ENCODE data around the gene ERGIC1. TPM values are rescaled to one million over a fixed set of nuclear protein-coding genes. Genes with fewer than 3 reads are reported as not detected.

The ERGIC1 gene
- total RNA-seq, 6 experiments from 2014 or later = 240 to 276 (median 258) TPM

GRCh38 chr5:172954751-172955159 is 120.7 kb downstream of the ERGIC1 start:
- Mint-ChIP-seq H3K27ac (peak overlapping the region; percentile 92), H3K4me1 (ENCODE audit: low read depth) (peaks cover 73% of the 10 kb centered on the region), H3K9me3 (peaks cover 3% of the 10 kb centered on the region; the same call in 1 of the 2 replicates), H3K4me3 (peak overlapping the region; percentile 64), H3K36me3 (ENCODE audit: low read depth) (peaks cover 46% of the 10 kb centered on the region), H3K27me3 (ENCODE audit: insufficient read depth) (peaks cover 6% of the 10 kb centered on the region)
- TF ChIP-seq, protein P1, sequence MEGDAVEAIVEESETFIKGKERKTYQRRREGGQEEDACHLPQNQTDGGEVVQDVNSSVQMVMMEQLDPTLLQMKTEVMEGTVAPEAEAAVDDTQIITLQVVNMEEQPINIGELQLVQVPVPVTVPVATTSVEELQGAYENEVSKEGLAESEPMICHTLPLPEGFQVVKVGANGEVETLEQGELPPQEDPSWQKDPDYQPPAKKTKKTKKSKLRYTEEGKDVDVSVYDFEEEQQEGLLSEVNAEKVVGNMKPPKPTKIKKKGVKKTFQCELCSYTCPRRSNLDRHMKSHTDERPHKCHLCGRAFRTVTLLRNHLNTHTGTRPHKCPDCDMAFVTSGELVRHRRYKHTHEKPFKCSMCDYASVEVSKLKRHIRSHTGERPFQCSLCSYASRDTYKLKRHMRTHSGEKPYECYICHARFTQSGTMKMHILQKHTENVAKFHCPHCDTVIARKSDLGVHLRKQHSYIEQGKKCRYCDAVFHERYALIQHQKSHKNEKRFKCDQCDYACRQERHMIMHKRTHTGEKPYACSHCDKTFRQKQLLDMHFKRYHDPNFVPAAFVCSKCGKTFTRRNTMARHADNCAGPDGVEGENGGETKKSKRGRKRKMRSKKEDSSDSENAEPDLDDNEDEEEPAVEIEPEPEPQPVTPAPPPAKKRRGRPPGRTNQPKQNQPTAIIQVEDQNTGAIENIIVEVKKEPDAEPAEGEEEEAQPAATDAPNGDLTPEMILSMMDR (IDR thresholded peaks at IDR 0.05) = no peak
- no peak for DNase-seq

- Mint-ChIP-seq H3K9me3 (peaks cover 4% of the 10 kb centered on the region; the same call in 1 of the 2 replicates), H3K4me3 (peak overlapping the region; percentile 74; the same call in 1 of the 2 replicates), H3K27ac (peak overlapping the region; percentile 92), H3K27me3 (ENCODE audit: insufficient read depth) (peaks cover 6% of the 10 kb centered on the region), H3K36me3 (ENCODE audit: low read depth) (peaks cover 52% of the 10 kb centered on the region), H3K4me1 (ENCODE audit: low read depth) (peaks cover 80% of the 10 kb centered on the region)
- TF ChIP-seq, protein P1 (IDR thresholded peaks at IDR 0.05) = no peak
- DNase-seq = no peak
Observed at GRCh38 chr5:172956228-172956627, 122.2 kb downstream of the ERGIC1 start.

DNA sequence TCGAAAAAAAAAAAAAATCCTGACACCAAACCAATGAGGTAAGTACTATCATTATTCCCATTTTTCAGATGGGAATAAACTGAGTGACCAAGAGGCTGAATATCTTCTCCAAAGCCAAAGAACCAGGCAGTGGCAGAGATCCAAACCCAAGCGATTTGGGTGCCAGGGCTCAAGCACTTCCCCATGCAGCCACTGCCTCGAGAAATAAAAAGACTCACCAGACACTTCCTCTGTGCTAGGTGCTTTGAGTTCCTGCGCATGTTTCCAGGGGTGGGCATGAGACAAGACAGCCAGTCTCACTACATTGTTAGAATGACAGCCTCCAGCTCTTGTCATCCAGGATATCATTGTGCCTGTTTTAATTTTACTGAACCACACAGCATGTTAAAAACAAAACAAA is 122.9 kb downstream of the ERGIC1 start:
- H3K4me3 Mint-ChIP-seq = peak overlapping the region; percentile 34; the same call in 1 of the 2 replicates
- TF ChIP-seq, protein P1 (IDR thresholded peaks at IDR 0.05) = no peak
- no peak for DNase-seq
- H3K36me3 Mint-ChIP-seq (ENCODE audit: low read depth) = peaks cover 53% of the 10 kb centered on the region
- H3K27ac Mint-ChIP-seq = peak overlapping the region; percentile 72
- H3K27me3 Mint-ChIP-seq (ENCODE audit: insufficient read depth) = peaks cover 4% of the 10 kb centered on the region
- H3K9me3 Mint-ChIP-seq = peaks cover 4% of the 10 kb centered on the region; the same call in 1 of the 2 replicates
- H3K4me1 Mint-ChIP-seq (ENCODE audit: low read depth) = peaks cover 80% of the 10 kb centered on the region

DNA sequence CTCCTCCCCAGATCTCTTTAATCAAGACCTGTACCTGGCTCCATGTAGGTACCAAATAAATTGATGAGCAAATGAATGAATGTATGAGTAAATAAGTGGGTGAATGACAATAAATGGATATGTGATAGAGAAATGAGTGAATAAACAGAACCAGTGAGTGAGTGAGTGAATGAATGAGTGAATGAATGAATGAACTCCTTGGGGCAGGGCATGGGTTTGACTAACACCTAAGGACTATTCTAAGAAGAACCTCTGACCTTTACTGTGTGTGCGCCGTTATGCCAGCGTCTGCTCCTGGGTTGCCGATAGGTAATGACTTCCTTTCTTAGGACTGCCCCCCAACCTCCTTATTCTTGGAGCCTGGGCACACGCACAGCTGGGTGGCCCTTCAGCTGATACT is 123.4 kb downstream of the ERGIC1 start:
- Mint-ChIP-seq H3K4me3 (peak overlapping the region; percentile 34), H3K36me3 (ENCODE audit: low read depth) (peaks cover 53% of the 10 kb centered on the region), H3K9me3 (peaks cover 4% of the 10 kb centered on the region; the same call in 1 of the 2 replicates), H3K27ac (peak overlapping the region; percentile 72), H3K4me1 (ENCODE audit: low read depth) (peaks cover 77% of the 10 kb centered on the region), H3K27me3 (ENCODE audit: insufficient read depth) (peaks cover 4% of the 10 kb centered on the region)
- TF ChIP-seq, protein P1 (IDR thresholded peaks at IDR 0.05) = no peak
- no peak for DNase-seq

DNA sequence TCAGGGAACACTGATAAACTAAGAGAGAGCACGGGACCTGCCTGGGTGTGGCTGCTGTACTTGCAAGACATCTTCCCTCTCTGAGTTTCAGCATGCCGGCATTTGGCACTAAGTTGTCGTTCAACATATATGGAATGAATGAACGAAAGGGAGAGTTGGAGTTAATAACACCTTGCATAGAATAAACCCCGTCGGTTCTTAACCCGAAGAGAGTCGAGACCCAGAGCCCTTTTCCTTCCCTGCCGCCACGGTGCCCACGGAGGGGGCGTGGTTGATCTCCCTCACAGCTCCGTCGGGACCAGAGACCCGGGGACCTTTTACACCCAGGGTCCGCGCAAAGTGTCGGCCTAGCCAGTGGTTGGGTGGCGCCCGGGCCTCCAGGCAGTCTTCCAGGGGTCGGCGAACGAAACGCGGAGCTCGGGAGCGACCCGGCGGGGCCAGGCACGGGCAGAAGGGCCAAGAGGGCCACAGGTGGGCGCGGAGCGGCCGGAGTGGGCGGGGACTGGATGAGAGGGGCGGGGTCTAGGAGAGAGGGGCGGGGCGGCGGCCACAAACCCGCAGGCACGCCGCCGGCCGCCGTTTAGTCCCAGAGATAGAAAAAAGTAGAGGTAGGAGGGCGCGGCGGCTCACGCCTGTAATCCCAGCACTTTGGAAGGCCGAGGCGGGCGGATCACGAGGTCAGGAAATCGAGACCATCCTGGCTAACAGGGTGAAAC is 124.4 kb downstream of the ERGIC1 start:
- TF ChIP-seq, protein P1 (IDR thresholded peaks at IDR 0.05) = no peak
- peaks cover 70% of the 10 kb centered on the region for H3K4me1 Mint-ChIP-seq (ENCODE audit: low read depth)
- no peak for DNase-seq
- H3K9me3 Mint-ChIP-seq = peaks cover 4% of the 10 kb centered on the region; the same call in 1 of the 2 replicates
- peak overlapping the region; percentile 99 for H3K27ac Mint-ChIP-seq
- H3K36me3 Mint-ChIP-seq (ENCODE audit: low read depth) = peaks cover 54% of the 10 kb centered on the region
- H3K4me3 Mint-ChIP-seq = peak overlapping the region; percentile 97
- peaks cover 4% of the 10 kb centered on the region for H3K27me3 Mint-ChIP-seq (ENCODE audit: insufficient read depth)
